Uterus (tissue), 4 donors: ENCODE results near the gene RNF17. TPM values are rescaled to one million over a fixed set of nuclear protein-coding genes. Genes with fewer than 3 reads are reported as not detected.
"Not testable (repeated sequence)": the region's sequence is repeated elsewhere in the genome, so short reads cannot be mapped to it uniquely, and the experiment has no call there.

Experiments
- DNase-seq, 2 donors: peaks; one replicate each; pipeline ENCODE4 v3.0.0-alpha.2; 2019 to 2020
- H3K27ac ChIP-seq, 2 donors: fragments of 200-600 bp; sonication (generic); 1 replicate in 1 of 2; 2 replicates in 1 of 2; pipeline ENCODE4 v1.5.1; 2016 to 2018
- H3K27me3 ChIP-seq, 2 donors: fragments of 200-600 bp; sonication (generic); one replicate each; pipeline ENCODE4 v1.5.1; 2018 to 2019; ENCODE audit warnings: control low read depth in 1 of 2
- H3K36me3 ChIP-seq, 2 donors: fragments of 200-600 bp; sonication (generic); one replicate each; pipeline ENCODE4 v1.5.1; 2019; ENCODE audit warnings: control low read depth in 1 of 2
- H3K4me1 ChIP-seq, 2 donors: fragments of 200-600 bp; sonication (generic); one replicate each; pipeline ENCODE4 v1.5.1; 2018 to 2019; ENCODE audit warnings: control low read depth in 1 of 2
- H3K4me3 ChIP-seq, 2 donors: fragments of 200-600 bp; sonication (generic); 1 replicate in 1 of 2; 2 replicates in 1 of 2; pipeline ENCODE4 v1.5.1; 2018 to 2019; ENCODE audit warnings: mild to moderate bottlenecking in 1 of 2
- H3K9me3 ChIP-seq, 2 donors: fragments of 200-600 bp; sonication (generic); one replicate each; pipeline ENCODE4 v1.5.1; 2019; ENCODE audit warnings: control low read depth in 1 of 2
- POLR2A ChIP-seq, 2 donors: fragments of 450-650 bp; IDR thresholded peaks; one replicate each; pipeline ENCODE4 v1.6.1; 2016; ENCODE audit warnings: antibody characterized with exemption in 2 of 2, mild to moderate bottlenecking in 1 of 2, moderate library complexity in 1 of 2
- intact Hi-C: fragments of 100-400 bp; cut with DNase I; formaldehyde crosslinking; loops from one replicate; pipeline ENCODE4 v1.15.1; 2023; ENCODE audit warnings: low total_unique reads
- total RNA-seq, 4 donors: library from RNA; depleted of rRNA in 3 of 4; stranded (reverse); fragments of >200 nt in 3 of 4; gene quantifications; one replicate each; pipeline versions ENCODE4 v1.1.0 to v1.2.4, GENCODE V29; 2014 to 2023
- TF ChIP-seq, protein P1 (sequence below), 4 experiments: fragments of 200-600 bp in 2 of 4; fragments of 450-650 bp in 2 of 4; sonication (generic) in 2 of 4; IDR thresholded peaks; one replicate each; pipeline ENCODE4 v1.5.1; 2016 to 2019; ENCODE audit warnings: antibody characterized with exemption in 4 of 4, mild to moderate bottlenecking in 2 of 4, moderate library complexity in 1 of 4
- donor health status: DM: yes; HTN: yes; CAD: no.

RNF17 gene
- total RNA-seq, 4 donors from 2014 or later: 0.28 to 0.49 TPM; not detected in 2

DNA sequence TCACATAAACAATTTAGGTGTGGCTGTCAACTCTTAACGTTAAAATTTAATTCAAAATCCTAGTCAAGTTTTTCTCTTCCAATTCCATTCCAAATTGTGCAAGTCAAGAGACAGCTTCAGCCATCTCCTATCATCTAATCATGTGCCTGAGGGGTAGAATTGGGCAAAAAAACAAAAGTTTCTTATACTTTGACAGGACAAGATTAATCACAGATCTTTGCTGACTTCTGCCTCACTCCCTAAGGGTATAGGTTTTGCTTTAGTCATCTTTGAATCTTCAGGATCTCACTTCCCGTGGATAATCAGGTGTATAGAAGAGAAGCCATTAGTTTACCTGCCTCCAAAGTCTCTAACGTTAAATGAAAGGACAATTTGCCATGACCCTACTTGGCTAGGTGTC lies 24.6 kb downstream of the RNF17 start:
- intact Hi-C loops: no loop called here
- H3K36me3 ChIP-seq: no peaks in the 10 kb centered on the region
- no peak for TF ChIP-seq POLR2A (IDR thresholded peaks at IDR 0.05)

DNA sequence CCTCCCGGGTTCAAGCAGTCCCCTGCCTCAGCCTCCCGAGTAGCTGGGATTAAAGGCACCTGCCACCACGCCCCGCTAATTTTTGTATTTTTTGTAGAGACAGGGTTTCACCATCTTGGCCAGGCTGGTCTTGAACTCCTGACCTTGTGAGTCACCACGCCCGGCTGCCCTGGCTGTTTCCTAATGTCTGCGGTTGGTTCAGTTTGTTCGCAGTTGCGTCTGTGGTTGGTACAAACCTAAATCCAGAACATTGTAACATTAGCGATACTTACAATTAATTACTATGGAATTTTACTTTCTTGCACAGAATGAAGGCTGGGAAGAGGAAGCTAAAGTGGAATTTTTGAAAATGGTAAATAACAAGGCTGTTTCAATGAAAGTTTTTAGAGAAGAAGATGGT lies 38.1 kb downstream of the RNF17 start:
- TF ChIP-seq POLR2A (IDR thresholded peaks at IDR 0.05): no peak
- TF ChIP-seq, protein P1, sequence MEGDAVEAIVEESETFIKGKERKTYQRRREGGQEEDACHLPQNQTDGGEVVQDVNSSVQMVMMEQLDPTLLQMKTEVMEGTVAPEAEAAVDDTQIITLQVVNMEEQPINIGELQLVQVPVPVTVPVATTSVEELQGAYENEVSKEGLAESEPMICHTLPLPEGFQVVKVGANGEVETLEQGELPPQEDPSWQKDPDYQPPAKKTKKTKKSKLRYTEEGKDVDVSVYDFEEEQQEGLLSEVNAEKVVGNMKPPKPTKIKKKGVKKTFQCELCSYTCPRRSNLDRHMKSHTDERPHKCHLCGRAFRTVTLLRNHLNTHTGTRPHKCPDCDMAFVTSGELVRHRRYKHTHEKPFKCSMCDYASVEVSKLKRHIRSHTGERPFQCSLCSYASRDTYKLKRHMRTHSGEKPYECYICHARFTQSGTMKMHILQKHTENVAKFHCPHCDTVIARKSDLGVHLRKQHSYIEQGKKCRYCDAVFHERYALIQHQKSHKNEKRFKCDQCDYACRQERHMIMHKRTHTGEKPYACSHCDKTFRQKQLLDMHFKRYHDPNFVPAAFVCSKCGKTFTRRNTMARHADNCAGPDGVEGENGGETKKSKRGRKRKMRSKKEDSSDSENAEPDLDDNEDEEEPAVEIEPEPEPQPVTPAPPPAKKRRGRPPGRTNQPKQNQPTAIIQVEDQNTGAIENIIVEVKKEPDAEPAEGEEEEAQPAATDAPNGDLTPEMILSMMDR (IDR thresholded peaks at IDR 0.05): no peak
- no peak for DNase-seq

More for the DNA sequence above, 24.6 kb downstream of the RNF17 start:
- no peak for DNase-seq
- Histone ChIP-seq H3K27ac (no peak overlapping the region), H3K27me3 (no peaks in the 10 kb centered on the region), H3K9me3 (no peaks in the 10 kb centered on the region), H3K4me3 (no peak overlapping the region), H3K4me1 (no peaks in the 10 kb centered on the region)

DNA sequence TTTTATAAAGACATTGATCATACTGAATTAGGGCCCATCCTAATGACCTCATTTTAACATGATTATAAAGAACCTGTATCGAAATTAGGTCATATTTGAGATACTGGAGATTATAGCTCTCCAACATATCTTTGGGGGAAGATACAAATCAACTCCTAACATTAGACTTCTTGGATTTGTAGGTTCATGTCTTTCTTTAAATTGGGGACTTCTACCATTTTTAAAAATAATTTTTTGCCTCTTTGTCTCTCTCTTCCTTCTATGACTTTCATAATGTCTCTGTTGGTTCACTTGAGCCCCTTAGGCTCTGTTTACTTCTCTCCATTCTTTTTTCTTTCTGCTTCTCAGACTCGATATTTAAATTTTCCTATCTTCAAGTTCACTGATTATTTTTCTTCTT lies 57.2 kb downstream of the RNF17 start:
- H3K4me1 ChIP-seq: no peaks in the 10 kb centered on the region
- TF ChIP-seq POLR2A (IDR thresholded peaks at IDR 0.05): no peak
- TF ChIP-seq, protein P1 (IDR thresholded peaks at IDR 0.05): no peak
- H3K27ac ChIP-seq: no peak overlapping the region
- H3K9me3 ChIP-seq: no peaks in the 10 kb centered on the region
- intact Hi-C loops: no loop called here
- no peaks in the 10 kb centered on the region for H3K36me3 ChIP-seq
- no peak for DNase-seq
- H3K4me3 ChIP-seq: no peak overlapping the region
- H3K27me3 ChIP-seq: no peaks in the 10 kb centered on the region

More for the DNA sequence above, 38.1 kb downstream of the RNF17 start:
- Histone ChIP-seq H3K9me3 (no peaks in the 10 kb centered on the region), H3K4me3 (no peak overlapping the region), H3K27me3 (no peaks in the 10 kb centered on the region), H3K4me1 (no peaks in the 10 kb centered on the region), H3K27ac (no peak overlapping the region), H3K36me3 (no peaks in the 10 kb centered on the region)
- intact Hi-C loops: no loop called here

DNA sequence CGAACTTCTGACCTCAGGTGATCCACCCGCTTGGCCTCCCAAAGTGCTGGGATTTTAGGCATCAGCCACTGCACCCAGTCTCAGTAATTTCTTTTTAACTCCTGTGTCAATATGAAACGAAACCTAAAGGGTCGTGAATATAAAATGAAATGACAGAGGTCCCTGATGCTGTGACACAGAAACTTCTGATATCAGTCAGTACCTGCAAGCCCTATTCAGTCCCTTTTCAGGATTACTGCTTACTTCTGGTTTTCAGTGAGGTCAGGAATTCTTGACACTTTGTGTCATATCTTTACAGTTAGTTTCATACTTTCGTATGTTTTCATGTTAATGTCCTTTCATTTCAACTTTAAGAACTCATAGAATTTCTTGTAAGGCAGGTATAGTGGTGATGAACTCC lies 58.7 kb downstream of the RNF17 start:
- H3K4me3 ChIP-seq: no peak overlapping the region
- H3K9me3 ChIP-seq: no peaks in the 10 kb centered on the region
- TF ChIP-seq POLR2A (IDR thresholded peaks at IDR 0.05): no peak
- TF ChIP-seq, protein P1 (IDR thresholded peaks at IDR 0.05): no peak
- intact Hi-C loops: no loop called here
- no peaks in the 10 kb centered on the region for H3K27me3 ChIP-seq
- H3K4me1 ChIP-seq: no peaks in the 10 kb centered on the region
- H3K36me3 ChIP-seq: no peaks in the 10 kb centered on the region
- H3K27ac ChIP-seq: no peak overlapping the region
- DNase-seq: no peak

DNA sequence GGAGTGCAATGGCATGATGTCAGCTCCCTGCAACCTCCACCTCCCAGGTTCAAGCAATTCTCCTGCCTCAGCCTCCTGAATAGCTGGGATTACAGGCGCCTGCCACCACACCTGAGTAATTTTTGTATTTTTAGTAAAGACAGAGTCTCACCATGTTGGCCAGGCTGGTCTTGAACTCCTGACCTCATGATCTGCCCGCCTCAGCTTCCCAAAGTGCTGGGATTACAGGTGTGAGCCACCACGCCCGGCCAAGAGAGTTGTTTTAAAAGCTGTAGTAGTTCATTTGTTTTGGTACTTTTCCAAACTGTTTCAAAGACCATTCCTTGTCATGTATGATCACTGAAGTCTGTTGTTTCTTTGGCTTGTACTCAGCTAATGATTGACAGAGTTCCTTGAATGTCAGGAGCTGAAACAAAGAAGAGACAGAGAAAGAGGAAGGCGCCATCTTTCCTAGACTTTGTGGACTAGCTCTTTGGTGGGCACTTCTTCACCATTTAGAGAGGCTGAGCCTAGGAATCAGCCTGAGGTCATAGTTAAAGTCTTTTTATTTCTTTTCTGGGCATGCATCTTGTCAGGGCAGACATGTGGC lies 59.2 kb downstream of the RNF17 start:
- H3K9me3 ChIP-seq, H3K27ac ChIP-seq, H3K27me3 ChIP-seq, DNase-seq, intact Hi-C loops, H3K4me1 ChIP-seq, H3K36me3 ChIP-seq, H3K4me3 ChIP-seq: not testable (repeated sequence)

DNA sequence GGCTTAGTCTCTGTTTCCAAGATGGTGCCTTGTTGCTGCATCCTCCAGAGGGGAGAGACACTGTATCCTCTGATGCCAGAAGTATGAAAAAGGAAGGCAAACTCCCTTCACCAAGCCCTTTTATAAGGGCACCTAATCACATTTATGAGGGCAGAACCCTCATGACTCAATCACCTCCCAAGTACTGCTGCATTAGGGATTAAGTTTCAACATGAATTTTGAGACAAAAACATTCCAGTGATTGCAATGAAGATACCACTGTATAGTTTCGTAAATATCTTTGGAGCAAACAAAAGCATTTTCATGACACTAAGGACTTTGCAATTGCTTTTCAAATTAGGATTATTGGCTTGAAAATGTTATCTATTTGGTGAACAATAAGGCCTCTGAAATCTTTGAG lies 63.8 kb downstream of the RNF17 start:
- Histone ChIP-seq H3K9me3 (no peaks in the 10 kb centered on the region), H3K4me3 (no peak overlapping the region), H3K36me3 (no peaks in the 10 kb centered on the region), H3K4me1 (no peaks in the 10 kb centered on the region), H3K27me3 (no peaks in the 10 kb centered on the region), H3K27ac (no peak overlapping the region)
- no peak for TF ChIP-seq POLR2A (IDR thresholded peaks at IDR 0.05)
- TF ChIP-seq, protein P1 (IDR thresholded peaks at IDR 0.05): no peak
- intact Hi-C loops: no loop called here
- no peak for DNase-seq
